ENCODE measurements around the gene PAN3.
A peak's percentile ranks its signal among the peaks of the same experiment; 100 is the strongest.

The PAN3 gene

GRCh38 chr13:28229522-28230411 is 91.4 kb downstream of the PAN3 start:
- DNase-seq, result no peak

GRCh38 chr13:28231642-28232041 is 93.3 kb downstream of the PAN3 start:
- no peak for DNase-seq

- no peak for DNase-seq
Measured at GRCh38 chr13:28237944-28238343, 99.6 kb downstream of the PAN3 start.

GRCh38 chr13:28239374-28239773 is 101.0 kb downstream of the PAN3 start:
- no peak for DNase-seq

- DNase-seq, result no peak
Measured at GRCh38 chr13:28245465-28245864, 107.1 kb downstream of the PAN3 start.

GRCh38 chr13:28246891-28247290 is 108.5 kb downstream of the PAN3 start:
- DNase-seq, result no peak

GRCh38 chr13:28248080-28248479 is 109.7 kb downstream of the PAN3 start:
- DNase-seq, result no peak

GRCh38 chr13:28250542-28250941 is 112.2 kb downstream of the PAN3 start:
- DNase-seq, result no peak

- no peak for DNase-seq
Measured at GRCh38 chr13:28251466-28251865, 113.1 kb downstream of the PAN3 start.

GRCh38 chr13:28252547-28252946 is 114.2 kb downstream of the PAN3 start:
- DNase-seq, result no peak

- DNase-seq, result no peak
Measured at GRCh38 chr13:28257305-28257704, 119.0 kb downstream of the PAN3 start.

GRCh38 chr13:28258417-28258816 is 120.1 kb downstream of the PAN3 start:
- DNase-seq, result no peak

- no peak for DNase-seq
Measured at GRCh38 chr13:28267497-28267896, 129.2 kb downstream of the PAN3 start.

- no peak for DNase-seq
Measured at GRCh38 chr13:28268800-28269223, 130.5 kb downstream of the PAN3 start.

GRCh38 chr13:28271056-28271840 is 132.9 kb downstream of the PAN3 start:
- no peak for DNase-seq

GRCh38 chr13:28273919-28274318 is 135.6 kb downstream of the PAN3 start:
- no peak for DNase-seq

- no peak for DNase-seq
Measured at GRCh38 chr13:28282451-28282850, 144.1 kb downstream of the PAN3 start.

- DNase-seq, result no peak
Measured at GRCh38 chr13:28283600-28283999, 145.3 kb downstream of the PAN3 start.

- DNase-seq, result no peak
Measured at GRCh38 chr13:28286263-28286662, 147.9 kb downstream of the PAN3 start.

- no peak for DNase-seq
Measured at GRCh38 chr13:28297341-28297740, 159.0 kb downstream of the PAN3 start.

- DNase-seq, result peak; percentile 60
Measured at GRCh38 chr13:28299916-28300315, 161.6 kb downstream of the PAN3 start.

GRCh38 chr13:28301839-28302238 is 163.5 kb downstream of the PAN3 start:
- no peak for DNase-seq

- DNase-seq, result no peak
Measured at GRCh38 chr13:28306325-28306724, 168.0 kb downstream of the PAN3 start.

GRCh38 chr13:28313579-28313978 is 175.2 kb downstream of the PAN3 start:
- DNase-seq, result no peak
